ENCODE measurements around the gene ZNF597.

The ZNF597 gene

GRCh38 chr16:3472878-3473595 lies 29.7 kb upstream of the ZNF597 start:
- TF ChIP-seq, protein P1, sequence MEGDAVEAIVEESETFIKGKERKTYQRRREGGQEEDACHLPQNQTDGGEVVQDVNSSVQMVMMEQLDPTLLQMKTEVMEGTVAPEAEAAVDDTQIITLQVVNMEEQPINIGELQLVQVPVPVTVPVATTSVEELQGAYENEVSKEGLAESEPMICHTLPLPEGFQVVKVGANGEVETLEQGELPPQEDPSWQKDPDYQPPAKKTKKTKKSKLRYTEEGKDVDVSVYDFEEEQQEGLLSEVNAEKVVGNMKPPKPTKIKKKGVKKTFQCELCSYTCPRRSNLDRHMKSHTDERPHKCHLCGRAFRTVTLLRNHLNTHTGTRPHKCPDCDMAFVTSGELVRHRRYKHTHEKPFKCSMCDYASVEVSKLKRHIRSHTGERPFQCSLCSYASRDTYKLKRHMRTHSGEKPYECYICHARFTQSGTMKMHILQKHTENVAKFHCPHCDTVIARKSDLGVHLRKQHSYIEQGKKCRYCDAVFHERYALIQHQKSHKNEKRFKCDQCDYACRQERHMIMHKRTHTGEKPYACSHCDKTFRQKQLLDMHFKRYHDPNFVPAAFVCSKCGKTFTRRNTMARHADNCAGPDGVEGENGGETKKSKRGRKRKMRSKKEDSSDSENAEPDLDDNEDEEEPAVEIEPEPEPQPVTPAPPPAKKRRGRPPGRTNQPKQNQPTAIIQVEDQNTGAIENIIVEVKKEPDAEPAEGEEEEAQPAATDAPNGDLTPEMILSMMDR (IDR thresholded peaks at IDR 0.05): no peak
- no peak for TF ChIP-seq ZFX (IDR thresholded peaks at IDR 0.05; ENCODE audit: borderline replicate concordance)
- no peak overlapping the region for H3K27ac ChIP-seq

DNA sequence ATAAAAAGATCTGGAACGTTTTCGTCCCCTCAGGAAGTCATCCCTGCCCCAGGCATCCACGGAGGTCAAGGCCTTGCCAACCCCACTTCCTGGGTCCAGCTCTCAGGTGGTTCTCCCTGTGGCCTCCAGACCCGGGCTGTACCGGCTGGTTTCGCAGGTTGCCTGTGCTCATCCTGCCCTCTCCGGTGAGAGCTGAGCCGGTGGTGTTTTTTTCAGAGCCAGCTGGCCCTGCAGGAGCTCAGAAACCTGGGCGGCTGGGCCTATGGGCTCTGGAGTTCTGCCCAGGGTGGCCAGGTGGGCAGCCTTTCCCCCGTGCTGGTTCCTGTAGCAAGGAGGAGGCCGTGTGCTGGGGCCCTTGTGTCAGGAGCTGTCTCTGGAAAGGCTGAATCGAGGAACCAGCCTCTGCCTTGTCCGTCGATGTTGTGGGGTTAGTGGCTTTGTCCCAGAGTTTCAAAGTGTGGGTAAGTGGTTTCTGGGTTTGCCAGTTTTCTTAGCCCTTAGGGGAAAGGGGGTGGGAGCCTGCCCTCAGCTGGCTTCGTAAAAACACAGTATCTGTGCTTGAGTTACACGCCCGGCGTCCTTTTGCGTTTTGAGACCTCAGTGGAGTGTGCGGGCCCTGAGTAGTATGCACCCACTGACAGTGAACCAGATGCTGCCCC lies 28.3 kb upstream of the ZNF597 start:
- TF ChIP-seq, protein P1 (IDR thresholded peaks at IDR 0.05): no peak
- no peak for TF ChIP-seq ZFX (IDR thresholded peaks at IDR 0.05; ENCODE audit: borderline replicate concordance)
- H3K27ac ChIP-seq: no peak overlapping the region

- TF ChIP-seq ZFX (IDR thresholded peaks at IDR 0.05; ENCODE audit: borderline replicate concordance): no peak
- TF ChIP-seq, protein P1 (IDR thresholded peaks at IDR 0.05): no peak
- H3K27ac ChIP-seq: no peak overlapping the region
These were observed 27.4 kb upstream of the ZNF597 start for GRCh38 chr16:3470723-3471122.

DNA sequence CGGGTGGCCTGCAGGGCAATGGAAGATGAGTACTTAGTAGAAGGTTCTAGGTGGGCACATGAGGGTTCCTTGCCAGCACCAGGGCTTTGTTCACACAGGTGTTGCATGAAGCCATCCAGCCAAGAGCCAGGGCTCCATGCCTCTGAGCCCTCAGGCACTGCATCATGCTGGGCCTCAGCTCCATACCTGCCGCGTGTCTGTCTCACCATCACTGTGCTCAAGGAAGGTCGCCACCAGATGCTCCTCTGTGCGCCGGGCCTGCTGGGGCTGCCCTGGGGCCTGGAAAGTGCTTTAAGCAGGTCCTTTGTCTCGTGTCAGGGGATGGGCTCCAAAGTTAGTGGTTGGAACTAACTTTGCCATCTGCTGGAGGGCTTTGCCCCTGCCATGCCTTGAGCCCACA lies 26.4 kb upstream of the ZNF597 start:
- TF ChIP-seq ZFX (IDR thresholded peaks at IDR 0.05; ENCODE audit: borderline replicate concordance): no peak
- TF ChIP-seq, protein P1 (IDR thresholded peaks at IDR 0.05): no peak
- no peak overlapping the region for H3K27ac ChIP-seq

- H3K27ac ChIP-seq: peak overlapping the region; percentile 54
- no peak for TF ChIP-seq ZFX (IDR thresholded peaks at IDR 0.05; ENCODE audit: borderline replicate concordance)
- TF ChIP-seq, protein P1 (IDR thresholded peaks at IDR 0.05): no peak
These were observed 25.2 kb upstream of the ZNF597 start for GRCh38 chr16:3468501-3468900.

DNA sequence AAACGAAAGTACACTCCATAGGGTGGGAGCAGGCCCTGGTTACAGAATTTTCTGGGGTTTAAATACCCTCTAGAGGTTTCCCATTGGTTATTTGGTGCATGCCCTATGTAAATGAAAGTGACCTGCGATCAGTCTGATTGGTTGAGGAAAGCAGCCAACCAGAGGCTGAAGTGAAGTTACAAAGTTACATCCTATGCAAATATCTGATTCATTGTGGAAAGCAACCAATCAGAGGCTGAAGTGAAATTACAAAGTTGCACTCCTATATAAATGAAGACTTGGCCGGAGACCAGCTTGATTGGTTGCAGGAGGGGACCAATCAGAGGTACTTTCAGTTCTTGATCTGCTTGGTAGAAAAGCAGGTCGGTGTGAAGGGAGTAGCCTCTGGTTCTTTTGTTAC lies 24.6 kb upstream of the ZNF597 start:
- peak overlapping the region; percentile 54 for H3K27ac ChIP-seq
- TF ChIP-seq ZFX (IDR thresholded peaks at IDR 0.05; ENCODE audit: borderline replicate concordance): no peak
- TF ChIP-seq, protein P1 (IDR thresholded peaks at IDR 0.05): no peak

DNA sequence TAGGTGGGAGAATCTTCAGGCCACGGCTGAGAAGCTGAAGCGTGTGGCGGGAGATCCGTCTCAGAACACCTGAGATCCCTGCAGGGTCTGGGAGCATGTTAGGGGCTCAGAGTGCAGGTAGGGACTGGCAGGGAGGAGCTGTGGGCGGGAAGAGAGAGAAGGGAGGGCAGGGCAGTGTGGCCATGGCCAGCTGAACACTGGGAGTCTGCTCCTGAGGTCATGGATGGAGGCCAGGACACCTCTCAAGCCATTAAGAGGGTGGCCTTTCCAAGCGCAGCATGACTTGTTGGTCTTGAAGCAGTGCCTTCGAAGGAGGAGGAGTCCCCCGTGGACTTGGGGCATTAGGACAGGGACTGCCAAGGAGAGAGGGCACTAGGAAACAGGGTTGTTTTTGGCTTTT lies 23.9 kb upstream of the ZNF597 start:
- TF ChIP-seq, protein P1 (IDR thresholded peaks at IDR 0.05): no peak
- TF ChIP-seq ZFX (IDR thresholded peaks at IDR 0.05; ENCODE audit: borderline replicate concordance): no peak
- H3K27ac ChIP-seq: peak overlapping the region; percentile 54; the same call in 1 of the 2 replicates

Measured in 22Rv1 (cell line).